Fibroblast of mammary gland (primary cell): ENCODE results near the gene HDHD5.

ENCODE experiments used
- DNase-seq: peaks from one replicate; pipeline ENCODE4 v3.0.0-alpha.2; 2010; ENCODE audit warnings: low read depth
- H3K4me3 ChIP-seq: 2 replicates; pipeline ENCODE4 v1.5.1; 2011; ENCODE audit warnings: low read depth, mild to moderate bottlenecking, low read length, moderate library complexity; ENCODE audit not compliant: control insufficient read depth
- TF ChIP-seq, protein P1 (sequence below): conservative IDR thresholded peaks from 2 replicates; pipeline ENCODE4 v1.5.1; 2011; ENCODE audit warnings: low read depth, low read length, inconsistent platforms; ENCODE audit not compliant: control insufficient read depth, insufficient read depth

HDHD5 gene

GRCh38 chr22:17106785-17107546 is 52.1 kb downstream of the HDHD5 start:
- TF ChIP-seq, protein P1, sequence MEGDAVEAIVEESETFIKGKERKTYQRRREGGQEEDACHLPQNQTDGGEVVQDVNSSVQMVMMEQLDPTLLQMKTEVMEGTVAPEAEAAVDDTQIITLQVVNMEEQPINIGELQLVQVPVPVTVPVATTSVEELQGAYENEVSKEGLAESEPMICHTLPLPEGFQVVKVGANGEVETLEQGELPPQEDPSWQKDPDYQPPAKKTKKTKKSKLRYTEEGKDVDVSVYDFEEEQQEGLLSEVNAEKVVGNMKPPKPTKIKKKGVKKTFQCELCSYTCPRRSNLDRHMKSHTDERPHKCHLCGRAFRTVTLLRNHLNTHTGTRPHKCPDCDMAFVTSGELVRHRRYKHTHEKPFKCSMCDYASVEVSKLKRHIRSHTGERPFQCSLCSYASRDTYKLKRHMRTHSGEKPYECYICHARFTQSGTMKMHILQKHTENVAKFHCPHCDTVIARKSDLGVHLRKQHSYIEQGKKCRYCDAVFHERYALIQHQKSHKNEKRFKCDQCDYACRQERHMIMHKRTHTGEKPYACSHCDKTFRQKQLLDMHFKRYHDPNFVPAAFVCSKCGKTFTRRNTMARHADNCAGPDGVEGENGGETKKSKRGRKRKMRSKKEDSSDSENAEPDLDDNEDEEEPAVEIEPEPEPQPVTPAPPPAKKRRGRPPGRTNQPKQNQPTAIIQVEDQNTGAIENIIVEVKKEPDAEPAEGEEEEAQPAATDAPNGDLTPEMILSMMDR, result no peak
- H3K4me3 ChIP-seq, result no peak overlapping the region
- DNase-seq, result no peak

GRCh38 chr22:17106161-17106784 is 52.8 kb downstream of the HDHD5 start:
- H3K4me3 ChIP-seq, result no peak overlapping the region
- TF ChIP-seq, protein P1, result no peak

GRCh38 chr22:17105143-17106129 is 53.6 kb downstream of the HDHD5 start:
- DNase-seq, result no peak
- H3K4me3 ChIP-seq, result no peak overlapping the region
- TF ChIP-seq, protein P1, result no peak

More at GRCh38 chr22:17106161-17106784, 52.8 kb downstream of the HDHD5 start:
- DNase-seq, result no peak

- TF ChIP-seq, protein P1, result no peak
Observed at GRCh38 chr22:17104336-17104935, 54.6 kb downstream of the HDHD5 start.

GRCh38 chr22:17103351-17103750 is 55.7 kb downstream of the HDHD5 start:
- H3K4me3 ChIP-seq, result no peak overlapping the region
- TF ChIP-seq, protein P1, result no peak
- DNase-seq, result no peak

More at GRCh38 chr22:17104336-17104935, 54.6 kb downstream of the HDHD5 start:
- no peak for DNase-seq
- no peak overlapping the region for H3K4me3 ChIP-seq

GRCh38 chr22:17102297-17102667 is 56.8 kb downstream of the HDHD5 start:
- no peak overlapping the region for H3K4me3 ChIP-seq
- DNase-seq, result no peak
- TF ChIP-seq, protein P1, result no peak
